Sigmoid colon (tissue), 4 donors: ENCODE data around the gene ATMIN.

ENCODE experiments used
- POLR2A ChIP-seq, 2 donors: fragments of 450-650 bp; IDR thresholded peaks; one replicate each; pipeline ENCODE4 v1.6.1; 2016; ENCODE audit warnings: antibody characterized with exemption in 2 of 2, mild to moderate bottlenecking in 2 of 2, moderate library complexity in 2 of 2
- POLR2AphosphoS5 ChIP-seq, 4 donors: sonication (generic); formaldehyde crosslinking; IDR thresholded peaks; one replicate each; pipeline ENCODE4 v1.6.1; 2017; ENCODE audit warnings: antibody characterized with exemption in 4 of 4
- TF ChIP-seq, protein P1 (sequence below), 4 experiments: fragments of 450-650 bp in 3 of 4; fragments of 200-600 bp in 1 of 4; IDR thresholded peaks; one replicate each; pipeline ENCODE4 v1.5.1; 2016 to 2019; ENCODE audit warnings: antibody characterized with exemption in 4 of 4, mild to moderate bottlenecking in 3 of 4, moderate library complexity in 2 of 4

- no peak for TF ChIP-seq POLR2AphosphoS5 (IDR thresholded peaks at IDR 0.05)
- TF ChIP-seq, protein P1, sequence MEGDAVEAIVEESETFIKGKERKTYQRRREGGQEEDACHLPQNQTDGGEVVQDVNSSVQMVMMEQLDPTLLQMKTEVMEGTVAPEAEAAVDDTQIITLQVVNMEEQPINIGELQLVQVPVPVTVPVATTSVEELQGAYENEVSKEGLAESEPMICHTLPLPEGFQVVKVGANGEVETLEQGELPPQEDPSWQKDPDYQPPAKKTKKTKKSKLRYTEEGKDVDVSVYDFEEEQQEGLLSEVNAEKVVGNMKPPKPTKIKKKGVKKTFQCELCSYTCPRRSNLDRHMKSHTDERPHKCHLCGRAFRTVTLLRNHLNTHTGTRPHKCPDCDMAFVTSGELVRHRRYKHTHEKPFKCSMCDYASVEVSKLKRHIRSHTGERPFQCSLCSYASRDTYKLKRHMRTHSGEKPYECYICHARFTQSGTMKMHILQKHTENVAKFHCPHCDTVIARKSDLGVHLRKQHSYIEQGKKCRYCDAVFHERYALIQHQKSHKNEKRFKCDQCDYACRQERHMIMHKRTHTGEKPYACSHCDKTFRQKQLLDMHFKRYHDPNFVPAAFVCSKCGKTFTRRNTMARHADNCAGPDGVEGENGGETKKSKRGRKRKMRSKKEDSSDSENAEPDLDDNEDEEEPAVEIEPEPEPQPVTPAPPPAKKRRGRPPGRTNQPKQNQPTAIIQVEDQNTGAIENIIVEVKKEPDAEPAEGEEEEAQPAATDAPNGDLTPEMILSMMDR (IDR thresholded peaks at IDR 0.05): no peak
- no peak for TF ChIP-seq POLR2A (IDR thresholded peaks at IDR 0.05)
Measured at GRCh38 chr16:81029930-81030604, 5.6 kb upstream of the ATMIN start.
